HG02840 (cell line): Measurements from ENCODE around the gene RPL36.

Experiments
- ATAC-seq: cut with Tn5 transposase; IDR thresholded peaks from one replicate; pipeline ENCODE4 v1.9.1; 2021; ENCODE audit warnings: mild to moderate bottlenecking, moderate library complexity, moderate number of reproducible peaks; ENCODE audit not compliant: unreplicated experiment, low FRiP score

The RPL36 gene

DNA sequence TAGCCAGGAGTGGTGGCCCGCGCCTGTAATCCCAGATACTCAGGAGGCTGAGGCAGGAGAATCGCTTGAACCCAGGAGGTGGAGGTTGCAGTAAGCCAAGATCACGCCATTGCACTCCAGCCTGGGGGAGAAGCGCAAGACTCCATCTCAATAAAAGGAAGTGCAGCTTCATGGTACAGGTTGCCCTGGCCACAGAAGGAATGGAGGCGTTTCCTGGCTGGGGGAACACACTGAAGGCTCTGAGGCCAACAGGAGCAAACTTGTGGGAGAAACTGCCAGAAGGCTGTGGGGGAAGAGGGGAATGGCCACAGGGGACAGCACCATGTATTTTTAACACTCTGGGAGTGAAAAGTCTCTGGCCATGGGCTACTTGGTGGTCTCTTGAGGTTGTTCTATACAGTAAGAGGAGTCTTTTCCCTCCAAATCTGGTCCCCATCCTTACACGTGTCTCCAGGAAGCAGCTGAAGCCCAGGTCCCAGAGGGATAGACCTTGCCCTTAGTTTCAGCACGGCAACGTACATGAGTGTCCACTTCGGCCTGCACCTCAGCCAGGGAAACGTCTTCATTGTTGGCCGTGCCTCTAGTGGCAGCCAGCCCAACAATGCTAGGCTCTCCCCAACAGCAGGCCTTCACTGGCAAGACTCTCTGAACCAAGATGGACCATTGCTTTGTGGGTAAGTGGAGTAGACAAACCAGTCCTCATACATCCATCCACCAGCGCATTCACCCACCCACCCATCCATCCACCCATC lies 17.2 kb upstream of the RPL36 start:
- ATAC-seq, result no peak

DNA sequence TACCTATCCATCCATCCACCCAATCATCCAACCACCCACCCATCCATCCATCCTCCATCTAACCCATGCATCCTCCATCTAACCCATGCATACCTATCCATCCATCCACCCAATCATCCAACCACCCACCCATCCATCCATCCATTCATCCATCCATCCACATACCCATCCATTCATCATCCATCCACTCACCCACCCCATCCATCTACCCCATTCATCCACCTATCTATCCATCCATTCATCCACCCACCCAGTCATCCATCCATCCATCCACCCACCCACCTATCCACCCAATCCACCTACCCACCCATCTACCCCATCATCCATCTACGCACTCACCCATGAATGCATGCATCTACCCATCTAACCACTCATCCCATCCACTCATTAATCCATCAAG lies 16.3 kb upstream of the RPL36 start:
- ATAC-seq, result no peak

DNA sequence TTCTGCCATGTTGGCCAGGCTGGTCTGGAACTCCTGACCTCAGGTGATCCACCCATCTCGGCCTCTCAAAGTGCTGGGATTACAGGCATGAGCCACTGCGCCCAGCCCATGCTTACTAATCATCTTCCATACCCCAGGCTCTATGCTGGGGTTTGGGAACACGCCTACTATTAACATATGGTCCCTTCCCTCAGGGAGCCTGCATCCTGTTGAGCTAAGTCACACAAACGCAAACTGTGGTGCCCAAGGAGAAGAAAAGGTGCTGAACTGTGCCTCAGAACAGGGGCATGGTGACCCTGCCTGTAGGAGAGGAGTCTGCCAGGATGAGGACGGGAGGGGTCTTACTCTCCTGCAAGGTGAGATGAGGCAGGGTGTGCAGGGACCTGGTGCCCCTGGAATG lies 15.4 kb upstream of the RPL36 start:
- ATAC-seq, result no peak

DNA sequence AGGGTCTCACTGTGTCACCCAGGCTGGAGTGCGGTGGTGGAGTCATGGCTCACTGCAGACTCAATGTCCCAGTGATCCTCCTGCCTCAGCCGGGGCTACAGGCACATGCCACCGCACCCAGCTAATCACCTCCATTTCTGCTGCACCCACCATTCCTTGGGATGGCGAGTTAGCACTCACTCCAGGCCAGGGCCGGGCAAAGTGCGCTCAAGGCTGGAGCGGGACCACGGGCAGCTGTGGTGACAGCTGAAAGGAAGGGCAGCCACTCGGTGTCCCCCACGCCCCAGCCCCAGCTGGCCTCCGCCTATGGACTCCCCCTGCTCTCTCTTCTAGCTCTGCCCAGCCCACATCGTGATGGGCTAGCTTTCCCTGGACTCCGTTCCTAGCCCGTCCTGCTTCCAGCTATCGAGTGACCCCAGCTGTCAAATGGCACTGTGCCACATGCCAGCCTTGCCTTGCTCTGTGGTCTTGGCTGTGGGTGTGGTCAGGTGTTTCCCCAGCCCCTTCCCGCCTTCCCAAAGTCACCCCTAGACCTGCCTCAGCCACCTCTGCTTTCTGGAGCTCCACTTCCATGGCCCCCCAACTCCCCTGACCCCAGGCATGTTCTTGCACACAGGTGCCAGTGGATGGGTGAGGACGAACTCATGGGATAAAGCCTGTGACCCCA lies 13.9 kb upstream of the RPL36 start:
- ATAC-seq, result no peak

DNA sequence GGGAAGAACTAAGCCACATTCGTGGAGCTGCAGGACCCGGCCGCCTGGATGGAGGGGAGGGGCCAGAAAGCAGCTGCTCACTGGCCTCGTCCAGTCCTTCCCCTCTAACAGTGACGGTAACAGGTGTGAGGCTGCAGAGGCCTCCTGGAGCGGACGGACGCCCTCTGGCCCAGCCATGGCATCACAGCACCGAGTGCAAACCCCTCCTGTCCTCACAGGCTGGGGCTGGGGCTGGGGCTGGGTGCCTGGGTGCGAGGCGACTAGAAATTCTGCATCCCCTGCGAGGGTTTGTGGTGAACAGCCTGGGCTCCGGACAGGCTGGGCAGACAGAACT lies 13.4 kb upstream of the RPL36 start:
- ATAC-seq, result no peak

DNA sequence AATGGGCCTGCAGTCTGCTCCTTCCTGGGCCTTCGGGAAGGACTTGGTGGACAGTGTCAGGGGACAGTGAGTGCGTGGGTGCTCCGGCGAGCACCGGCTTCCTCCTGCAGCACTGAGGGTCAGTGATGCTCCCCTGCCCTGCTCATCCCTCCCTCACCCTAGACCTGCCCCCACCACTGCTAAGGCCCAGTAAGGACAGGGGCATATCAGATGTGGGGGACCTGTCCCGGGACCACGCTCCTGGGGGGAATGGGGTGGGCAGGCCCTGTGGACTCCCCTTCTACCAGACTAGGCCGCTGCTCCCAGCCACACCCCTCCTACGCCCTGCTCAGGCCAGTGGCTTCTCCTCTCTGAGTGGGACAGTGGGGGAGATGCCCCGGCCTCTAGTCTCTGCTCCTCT lies 13.0 kb upstream of the RPL36 start:
- ATAC-seq, result no peak

DNA sequence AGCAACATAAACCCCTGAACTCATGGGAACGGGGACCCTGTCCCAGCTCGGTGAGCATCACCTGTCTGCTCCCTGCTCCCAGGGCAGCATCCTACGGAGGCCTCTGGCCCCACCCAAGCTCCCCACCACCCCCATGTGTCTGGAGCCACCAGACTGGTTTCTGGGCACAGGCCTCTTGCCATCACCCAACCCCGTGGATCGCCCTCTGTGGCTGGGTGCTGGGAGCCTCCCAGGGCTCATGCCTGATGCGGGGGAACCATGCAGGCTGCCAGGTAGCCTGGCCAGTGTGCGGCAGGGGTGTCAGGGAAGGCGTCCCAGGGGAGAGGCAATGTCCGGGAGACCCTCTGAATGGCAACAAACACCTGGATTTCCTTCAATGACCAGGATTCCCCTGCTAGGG lies 12.5 kb upstream of the RPL36 start:
- ATAC-seq, result no peak

DNA sequence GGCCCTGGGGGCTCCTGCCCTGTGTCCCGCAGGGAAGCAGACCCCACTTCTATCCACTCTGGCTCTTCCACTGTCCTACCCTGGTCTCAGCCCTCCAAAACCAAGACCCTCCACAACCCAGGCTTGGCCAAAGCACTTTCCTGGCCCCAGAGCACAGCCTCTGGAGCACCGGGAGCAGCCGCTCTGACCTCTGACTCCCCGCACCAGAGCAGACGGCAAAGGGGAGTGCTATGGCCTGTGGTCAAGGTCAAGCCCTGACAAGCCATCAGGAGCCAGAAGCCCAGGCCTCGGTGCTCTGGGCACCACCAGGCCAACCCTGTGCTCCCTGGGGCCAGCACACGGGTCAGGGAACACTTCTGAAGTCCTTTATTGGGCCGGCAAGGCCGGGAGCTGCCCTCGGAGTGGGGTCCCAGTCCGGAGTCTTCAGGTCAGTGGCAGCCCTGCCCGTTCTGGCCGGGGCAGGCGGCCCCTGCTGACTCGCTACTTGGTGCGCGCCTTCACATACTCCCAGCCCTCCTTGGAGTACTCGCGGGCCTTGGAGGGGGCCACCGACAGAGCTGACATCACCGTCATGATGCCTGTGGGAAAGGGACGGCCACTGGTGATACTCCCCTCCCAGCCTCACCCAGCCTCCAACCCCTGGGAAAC lies 11.9 kb upstream of the RPL36 start:
- no peak for ATAC-seq

DNA sequence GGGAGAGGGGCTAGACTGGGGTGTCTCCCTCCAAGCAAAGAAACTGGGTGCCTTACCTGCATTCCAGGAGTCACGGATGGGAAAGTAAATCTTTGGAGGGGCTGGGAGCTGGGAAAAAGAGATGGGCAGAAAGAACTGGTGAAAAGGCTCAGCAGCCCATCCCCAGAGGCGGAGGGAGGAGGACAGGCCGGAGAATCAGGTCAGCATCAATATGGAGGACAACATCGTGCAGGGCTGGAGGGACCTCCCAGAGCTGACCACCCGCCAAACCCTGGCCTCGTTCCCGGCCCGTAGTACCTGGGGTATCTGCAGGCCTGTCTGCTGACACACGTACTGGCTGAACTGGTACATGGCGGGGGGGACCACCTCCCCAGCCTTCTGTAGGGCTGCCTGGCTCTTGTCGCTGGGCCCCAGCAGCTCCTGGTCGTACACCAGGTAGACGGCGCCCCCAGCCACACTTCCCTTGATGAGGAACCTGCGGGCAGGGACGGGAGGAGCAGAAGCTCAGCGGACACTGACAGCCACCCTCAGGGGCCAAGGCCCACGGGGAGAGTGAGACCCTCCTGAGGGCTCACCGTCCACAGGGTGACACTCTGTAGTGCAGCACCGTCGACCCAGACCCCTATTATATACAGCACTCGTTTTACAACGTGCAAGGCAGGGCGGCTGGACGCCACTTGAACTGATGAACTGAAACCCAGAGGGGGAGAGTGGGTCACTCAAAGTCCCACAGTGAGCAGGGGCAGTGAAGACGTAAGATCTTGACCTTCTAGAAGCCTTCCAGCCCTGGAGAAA lies 10.6 kb upstream of the RPL36 start:
- no peak for ATAC-seq

DNA sequence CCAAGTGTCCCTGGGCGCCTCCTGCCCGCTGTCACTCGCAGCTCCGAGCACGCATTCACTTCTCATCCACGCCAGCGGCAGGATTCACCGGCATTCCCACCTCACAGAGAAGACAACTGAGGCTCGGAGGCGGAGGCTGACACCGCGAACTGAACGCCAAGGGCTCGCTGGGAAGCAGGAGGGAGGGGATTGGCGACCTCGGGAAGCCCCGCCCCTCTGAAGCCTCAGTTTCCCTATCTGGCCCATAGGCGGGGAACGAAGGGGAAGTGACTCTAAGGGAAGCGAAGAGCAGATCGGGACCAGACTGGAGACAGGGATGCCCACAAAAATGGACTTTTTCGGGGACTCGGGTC lies 10.0 kb upstream of the RPL36 start:
- ATAC-seq, result peak; percentile 4

DNA sequence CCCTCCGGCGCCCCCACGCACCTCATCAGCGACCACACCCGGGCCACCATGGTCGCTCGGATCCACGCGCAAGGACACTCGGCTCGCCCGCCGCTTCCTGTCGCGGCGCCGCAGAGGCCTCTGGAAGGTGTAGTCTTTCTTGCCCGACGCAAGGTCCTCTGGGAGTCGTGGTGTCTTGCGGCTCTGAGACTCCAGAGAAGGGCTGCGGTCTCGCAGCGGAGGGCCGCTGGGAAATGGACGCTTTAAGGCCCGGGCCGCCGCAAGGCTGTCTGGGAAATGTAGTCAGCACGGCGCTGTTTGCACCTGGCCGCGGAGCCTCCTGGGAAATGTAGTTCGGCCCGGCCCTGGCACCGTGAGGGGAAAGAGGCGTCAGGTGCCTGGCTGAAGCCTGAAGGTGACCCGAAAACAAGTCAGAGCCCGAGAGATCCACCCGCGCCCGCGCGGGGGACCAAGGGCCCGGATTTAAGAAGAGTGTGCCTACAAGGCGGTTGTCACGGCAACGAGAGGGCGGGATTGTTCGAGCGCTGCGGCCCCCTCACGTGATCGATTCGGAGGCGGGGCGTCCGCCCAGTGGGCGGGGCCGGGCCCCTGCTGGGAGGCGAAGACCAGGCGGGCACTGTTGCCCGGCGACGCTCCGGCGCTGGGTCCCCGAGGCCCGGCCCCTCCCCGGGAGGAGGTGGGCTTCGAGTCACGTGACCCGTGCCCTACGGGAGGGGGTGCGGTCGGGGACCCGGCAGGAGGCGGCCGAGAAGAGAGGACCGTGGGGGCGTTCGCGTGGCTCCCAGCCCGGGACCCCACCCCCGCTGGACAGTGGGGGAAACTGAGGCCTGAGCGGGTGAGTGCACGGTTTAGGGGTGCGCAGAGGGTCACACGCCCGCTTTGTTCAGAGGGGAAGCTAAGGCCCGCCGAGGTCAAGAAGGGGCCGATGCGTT lies 9.4 kb upstream of the RPL36 start, which contains the start of the genes HSD11B1L and MICOS13:
Gene HSD11B1L, plus strand, starts transcription at position 591 of the 932 bp plus-strand sequence. CDS start 3,806 bp downstream, outside the sequence.
Gene MICOS13, minus strand, starts transcription at position 80 of the 932 bp plus-strand sequence. Its CDS starts 30 bp downstream, at position 50.
- ATAC-seq, result peak; percentile 78

DNA sequence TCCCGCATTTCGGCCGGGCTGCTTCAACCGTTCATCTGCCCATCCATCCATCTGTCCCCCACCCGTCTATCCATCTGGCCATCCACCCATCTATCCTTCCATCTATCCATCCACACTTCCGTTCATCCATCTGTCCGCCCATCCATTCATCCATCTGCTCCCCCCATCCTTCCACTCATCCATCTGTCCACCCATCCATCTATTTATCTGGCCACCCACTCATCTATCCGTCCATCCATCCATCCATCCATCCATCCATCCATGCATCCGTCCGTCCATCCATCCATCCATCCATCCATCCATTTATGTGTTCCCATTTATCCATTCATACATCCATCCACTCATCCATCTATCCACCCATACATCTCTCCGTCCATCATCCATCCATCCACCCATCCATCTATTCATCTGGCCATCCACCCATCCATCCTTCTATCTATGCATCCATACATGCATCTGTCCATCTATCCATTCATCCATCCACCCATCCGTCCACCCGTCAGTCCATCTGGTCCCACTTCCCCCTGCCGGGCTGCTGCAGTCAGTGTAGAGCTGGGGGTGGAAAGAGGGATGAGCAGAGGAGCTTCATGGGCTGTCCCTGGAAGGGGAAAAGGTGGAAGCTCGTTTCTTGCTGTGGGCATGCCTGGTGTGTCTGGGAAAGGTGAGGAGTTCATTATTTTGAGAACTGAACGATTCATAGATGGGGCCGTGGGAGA lies 8.5 kb upstream of the RPL36 start:
- ATAC-seq, result no peak

DNA sequence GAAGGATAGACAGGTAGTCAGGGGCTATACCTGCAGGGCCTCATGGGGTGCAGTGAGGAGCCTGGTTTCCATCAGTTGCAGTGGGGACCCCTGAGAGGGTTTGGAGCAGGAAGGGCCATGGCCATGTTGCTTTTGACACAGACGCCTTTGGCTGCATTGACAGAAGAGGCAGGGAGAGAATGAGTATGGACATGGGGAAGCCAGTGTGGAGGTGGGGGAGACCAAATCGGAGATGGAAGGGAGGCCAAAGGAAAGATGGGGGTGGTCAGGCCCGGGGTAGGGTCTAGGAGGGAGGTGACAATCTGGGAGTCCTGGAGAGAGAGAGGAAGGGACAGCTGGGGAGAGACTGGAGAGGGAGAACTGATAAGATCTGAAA lies 8.0 kb upstream of the RPL36 start:
- no peak for ATAC-seq

DNA sequence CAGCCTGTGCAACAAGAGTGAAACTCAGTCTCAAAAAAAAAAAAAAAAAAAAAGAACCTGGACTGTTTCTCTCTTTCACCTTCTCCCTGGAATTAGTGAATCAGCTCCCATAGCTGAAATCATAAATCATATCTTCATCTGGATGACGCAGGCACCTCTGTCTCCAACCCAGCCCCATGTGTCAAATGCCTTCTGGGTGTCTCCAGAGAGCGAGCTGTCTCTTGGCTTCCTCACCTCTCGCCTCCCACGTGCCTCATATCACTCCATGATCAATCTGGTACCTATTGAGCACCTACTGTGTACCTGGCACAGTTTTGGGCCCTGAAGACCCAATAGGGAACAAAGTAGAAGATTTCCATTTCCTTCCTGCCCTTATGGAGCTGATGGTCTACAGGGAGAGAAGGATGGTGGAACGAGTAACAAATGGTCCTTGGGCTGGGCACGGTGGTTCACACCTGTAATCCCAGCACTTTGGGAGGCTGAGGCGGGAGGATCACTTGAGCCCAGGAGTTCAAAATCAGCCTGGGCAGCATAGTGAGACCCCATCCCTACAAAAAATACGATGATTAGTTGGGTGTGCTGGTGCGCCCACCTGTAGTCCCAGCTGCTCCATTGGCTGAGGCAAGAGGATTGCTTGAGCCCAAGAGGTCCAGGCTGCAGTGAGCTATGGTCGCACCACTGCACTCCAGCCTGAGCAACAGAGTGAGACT lies 6.8 kb upstream of the RPL36 start:
- ATAC-seq, result no peak

DNA sequence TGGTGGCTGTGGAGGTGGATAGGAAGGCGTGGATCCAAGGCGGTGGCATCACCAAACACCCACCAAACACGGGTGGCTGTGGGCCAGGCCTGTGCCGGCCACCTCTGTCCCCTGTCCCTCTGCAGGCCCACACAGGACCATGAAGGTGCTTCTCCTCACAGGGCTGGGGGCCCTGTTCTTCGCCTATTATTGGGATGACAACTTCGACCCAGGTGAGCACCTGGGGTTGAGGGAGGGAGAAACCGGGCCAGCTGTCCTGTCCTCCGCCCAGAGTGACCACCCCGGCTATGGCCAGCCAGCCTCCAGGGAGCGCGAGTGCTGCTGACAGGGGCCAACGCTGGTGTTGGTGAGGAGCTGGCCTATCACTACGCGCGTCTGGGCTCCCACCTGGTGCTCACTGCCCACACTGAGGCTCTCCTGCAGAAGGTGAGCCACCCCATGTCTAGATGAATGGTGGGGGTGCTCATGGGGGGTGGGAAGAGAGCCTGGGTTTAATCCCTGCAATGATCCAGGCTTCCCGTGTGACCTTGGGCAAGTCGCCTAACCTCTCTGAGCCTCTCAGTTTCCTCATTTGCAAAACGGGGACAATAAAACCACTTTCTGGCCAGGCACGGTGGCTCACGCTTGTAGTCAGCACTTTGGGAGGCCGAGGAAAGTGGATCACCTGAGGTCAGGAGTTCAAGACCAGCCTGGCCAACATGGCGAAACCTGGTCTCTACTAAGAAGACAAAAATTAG lies 5.2 kb upstream of the RPL36 start:
- ATAC-seq, result no peak

DNA sequence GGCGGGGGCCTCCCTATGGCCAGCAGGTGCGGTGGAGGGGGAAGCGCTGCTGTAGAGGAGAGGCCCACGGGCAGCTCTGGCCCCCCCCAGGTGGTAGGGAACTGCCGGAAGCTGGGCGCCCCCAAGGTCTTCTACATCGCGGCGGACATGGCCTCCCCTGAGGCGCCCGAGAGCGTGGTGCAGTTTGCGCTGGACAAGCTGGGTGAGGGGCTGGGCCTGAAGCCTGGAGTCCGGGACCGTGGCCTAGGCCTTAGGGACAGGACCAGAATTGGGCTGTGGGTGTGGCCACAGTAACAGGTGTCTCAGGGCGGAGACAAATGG lies 3.8 kb upstream of the RPL36 start:
- ATAC-seq, result no peak

DNA sequence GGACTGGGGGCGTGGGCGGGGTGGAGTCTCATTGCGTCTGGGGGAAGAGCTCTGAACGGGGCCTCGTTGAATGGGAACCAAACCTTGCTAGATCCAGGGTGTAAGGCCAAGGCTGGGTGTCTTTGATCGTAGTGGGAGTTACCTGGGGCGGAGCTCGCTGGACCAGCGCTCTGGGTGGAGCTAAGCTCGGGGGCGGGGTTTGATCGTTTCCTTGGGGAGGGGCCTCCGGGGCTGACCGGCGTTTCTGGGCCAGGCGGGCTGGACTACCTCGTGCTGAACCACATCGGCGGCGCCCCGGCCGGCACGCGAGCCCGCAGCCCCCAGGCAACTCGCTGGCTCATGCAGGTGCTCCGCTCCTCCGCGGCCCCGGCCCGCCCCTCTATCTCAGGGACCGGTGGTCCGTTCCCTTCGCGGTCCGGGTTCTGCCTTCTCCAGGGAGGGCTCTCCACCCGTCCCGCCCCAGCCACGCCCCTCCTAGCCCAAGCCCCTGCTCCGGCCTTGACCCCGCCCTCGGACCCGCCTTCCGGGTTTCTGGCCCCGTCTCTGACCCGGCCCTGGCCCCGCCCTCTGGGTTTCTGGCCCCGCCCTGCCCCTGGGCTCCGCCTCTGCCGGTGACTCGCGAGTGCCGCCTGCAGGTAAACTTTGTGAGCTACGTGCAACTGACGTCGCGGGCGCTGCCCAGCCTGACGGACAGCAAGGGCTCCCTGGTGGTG lies 3.3 kb upstream of the RPL36 start:
- ATAC-seq, result peak; percentile 45
